ENCODE measurements around the gene BCKDHB. TPM values are rescaled to one million over a fixed set of nuclear protein-coding genes. Genes with fewer than 3 reads are reported as not detected.

The BCKDHB gene
- total and polyA plus RNA-seq, 2 of the 4 experiments (the other 2 are of a cell fraction): 11.2 to 11.8 TPM

- in situ Hi-C loops (cut with MboI; ENCODE audit: low sequenced_read_pairs): no loop called here
- H3K23ac ChIP-seq (ENCODE audit: low read depth, low read length): no peak overlapping the region
- H4K91ac ChIP-seq (ENCODE audit: insufficient read depth, low read depth, low read length): no peak overlapping the region
- no CpG with 5 or more reads among the region's 4 CpGs for WGBS, 2 experiments (ENCODE audit: extremely low coverage in 2 of 2, insufficient read length in 1 of 2)
- POLR2A ChIA-PET (ENCODE audit: unreplicated experiment): no interaction called here
- H4K8ac ChIP-seq (ENCODE audit: low read depth in 2 of 2, low read length in 2 of 2): no peak overlapping the region
- no peaks in the 10 kb centered on the region for H3K27me3 ChIP-seq (ENCODE audit: control insufficient read depth, insufficient read depth, low read length)
- no peaks in the 10 kb centered on the region for H4K20me1 ChIP-seq (ENCODE audit: insufficient read depth, low read length)
- ATAC-seq (ENCODE audit: low read depth): no peak
- H2AK9ac ChIP-seq (replicated peaks; ENCODE audit: low read depth, low read length, poor library complexity): no peak overlapping the region
- BruUV-seq (replicated peaks): no TSS peak
- H2BK15ac ChIP-seq (ENCODE audit: low read depth, low read length): no peak overlapping the region
- no peak overlapping the region for H3K56ac ChIP-seq (ENCODE audit: extremely low read depth, insufficient read depth, low read length)
- H3K4me1 ChIP-seq (ENCODE audit: control insufficient read depth, insufficient read depth, low read length): no peaks in the 10 kb centered on the region
- CTCF ChIA-PET: interaction anchor here (0.9 kb wide), 1 partner anchor 10 kb away, joined by 4 read pairs; no protein-coding TSS in a partner anchor
- no peak overlapping the region for H3K4me2 ChIP-seq (ENCODE audit: low read depth, low read length)
- no peak overlapping the region for H3K9ac ChIP-seq (ENCODE audit: low read depth, low read length)
- no peak for TF ChIP-seq RCOR1 (IDR thresholded peaks at IDR 0.05; ENCODE audit: insufficient replicate concordance, low read length)
- TF ChIP-seq USF2 (IDR thresholded peaks at IDR 0.05; ENCODE audit: low read depth, low read length): no peak
- no peak for TF ChIP-seq MAZ (IDR thresholded peaks at IDR 0.05; ENCODE audit: borderline replicate concordance, low read depth, low read length)
- TF ChIP-seq ELK1 (IDR thresholded peaks at IDR 0.05; ENCODE audit: borderline replicate concordance, low read depth, low read length): no peak
- no peak for TF ChIP-seq CTCF (conservative IDR thresholded peaks at IDR 0.05; ENCODE audit: low read depth, low read length)
- no peak for TF ChIP-seq BHLHE40 (IDR thresholded peaks at IDR 0.05; ENCODE audit: low read depth, low read length)
- no peak for TF ChIP-seq RAD21 (IDR thresholded peaks at IDR 0.05; ENCODE audit: low read length)
- no peak for TF ChIP-seq RFX5 (IDR thresholded peaks at IDR 0.05; ENCODE audit: low read depth, low read length)
- no peak for TF ChIP-seq MAFK (IDR thresholded peaks at IDR 0.05; ENCODE audit: low read depth, low read length)
- TF ChIP-seq SMC3 (IDR thresholded peaks at IDR 0.05; ENCODE audit: low read depth, low read length): no peak
- no peak for TF ChIP-seq CEBPB (IDR thresholded peaks at IDR 0.05; ENCODE audit: low read depth, low read length)
- no peak for TF ChIP-seq FOS (IDR thresholded peaks at IDR 0.05; ENCODE audit: low read depth, low read length)
- no peak for TF ChIP-seq CHD1 (IDR thresholded peaks at IDR 0.05; ENCODE audit: low read depth, low read length)
- no peak for TF ChIP-seq POLR2A (IDR thresholded peaks at IDR 0.05; ENCODE audit: low read depth, low read length)
- TF ChIP-seq NFE2L2 (IDR thresholded peaks at IDR 0.05; ENCODE audit: low read depth, low read length): no peak
- TF ChIP-seq MXI1 (IDR thresholded peaks at IDR 0.05; ENCODE audit: borderline replicate concordance, low read depth, low read length): no peak
- no peak overlapping the region for H2BK5ac ChIP-seq (ENCODE audit: low read depth, low read length, poor library complexity, severe bottlenecking)
- no peaks in the 10 kb centered on the region for H3K9me1 ChIP-seq (ENCODE audit: insufficient read depth, low read length)
- no peak overlapping the region for H2BK20ac ChIP-seq (ENCODE audit: low read depth, low read length)
- no peak overlapping the region for H4K5ac ChIP-seq (ENCODE audit: low read depth, low read length)
- no peak overlapping the region; the same call in 1 of the 2 replicates for H2BK120ac ChIP-seq (ENCODE audit: low read depth, low read length)
- H3K4me3 ChIP-seq (ENCODE audit: insufficient read depth, low read depth, low read length): no peak overlapping the region
- H3K14ac ChIP-seq (replicated peaks; ENCODE audit: low read depth, low read length): no peak overlapping the region
- DNase-seq: no peak
- H3K18ac ChIP-seq (ENCODE audit: low read depth, low read length): peak overlapping the region; percentile 30; the same call in 1 of the 2 replicates
- no peaks in the 10 kb centered on the region for H3K79me1 ChIP-seq (ENCODE audit: low read depth in 1 of 2, low read length in 2 of 2)
- intact Hi-C loops (cut with micrococcal nuclease): no loop called here
- no peak overlapping the region for H3K4ac ChIP-seq (ENCODE audit: low read depth, low read length)
- no peaks in the 10 kb centered on the region for H3K36me3 ChIP-seq (ENCODE audit: control insufficient read depth, insufficient read depth, low read length)
- no peaks in the 10 kb centered on the region for H3K9me3 ChIP-seq (ENCODE audit: control insufficient read depth, insufficient read depth, low read length)
- H2AFZ ChIP-seq (replicated peaks; ENCODE audit: low read length, poor library complexity): no peak overlapping the region
- no peak overlapping the region for H2AK5ac ChIP-seq (ENCODE audit: low read depth, low read length)
- H3K27ac ChIP-seq (ENCODE audit: insufficient read depth, low read length): no peak overlapping the region
- dilution Hi-C loops (cut with HindIII; ENCODE audit: low sequenced_read_pairs, unreplicated experiment): no loop called here
Measured at GRCh38 chr6:80340280-80340679, 233.8 kb downstream of the BCKDHB start.

All from IMR-90 (cell line).